ENCODE measurements around the gene B3GLCT. TPM values are rescaled to one million over a fixed set of nuclear protein-coding genes. Genes with fewer than 3 reads are reported as not detected.

The B3GLCT gene
- total RNA-seq, 1 experiment from 2014 or later = 3.2 TPM

GRCh38 chr13:31209172-31209840 lies 9.5 kb downstream of the B3GLCT start:
- DNase-seq (no peak), ATAC-seq (no peak)
- ChIA-PET CTCF (no interaction called here), POLR2A (ENCODE audit: unreplicated experiment) (no interaction called here)
- BruUV-seq (replicated peaks) = no TSS peak
- H3K27ac ChIP-seq (ENCODE audit: low read length) = no peak overlapping the region
- intact Hi-C loops (cut with micrococcal nuclease) = no loop called here
- no peaks in the 10 kb centered on the region for H3K27me3 ChIP-seq (ENCODE audit: low read length)
- no peaks in the 10 kb centered on the region for H3K9me2 ChIP-seq (replicated peaks; ENCODE audit: low read length)
- TF ChIP-seq EZH2 (IDR thresholded peaks at IDR 0.05; ENCODE audit: low read length, unreplicated experiment) (no peak), EZH2phosphoT487 (IDR thresholded peaks at IDR 0.05; ENCODE audit: borderline replicate concordance, low read length) (no peak), CTCF (conservative IDR thresholded peaks at IDR 0.05; ENCODE audit: low read depth, low read length) (no peak)
- no peak overlapping the region for H2AFZ ChIP-seq (ENCODE audit: low read length)
- H3K79me2 ChIP-seq (ENCODE audit: low read length) = no peaks in the 10 kb centered on the region
- no peak overlapping the region for H3K9ac ChIP-seq (ENCODE audit: low read length)
- peaks cover 8% of the 10 kb centered on the region for H3K4me1 ChIP-seq (ENCODE audit: insufficient read depth, low read length)
- H3F3A ChIP-seq (ENCODE audit: low read length, unreplicated experiment) = no peaks in the 10 kb centered on the region
- no peak overlapping the region for H3K4me2 ChIP-seq (ENCODE audit: low read length)
- no peak overlapping the region for H3K4me3 ChIP-seq (ENCODE audit: low read length)
- no peaks in the 10 kb centered on the region for H3K36me3 ChIP-seq (ENCODE audit: low read depth, low read length)
- H3K9me3 ChIP-seq (ENCODE audit: low read length) = no peaks in the 10 kb centered on the region
- H4K20me1 ChIP-seq (ENCODE audit: low read length) = no peaks in the 10 kb centered on the region

- no peak for TF ChIP-seq EZH2 (IDR thresholded peaks at IDR 0.05; ENCODE audit: low read length, unreplicated experiment)
- no peak for ATAC-seq
- no peak overlapping the region for H3K4me2 ChIP-seq (ENCODE audit: low read length)
Observed at GRCh38 chr13:31209841-31210210, 10.1 kb downstream of the B3GLCT start.

GRCh38 chr13:31213651-31214289 lies 14.0 kb downstream of the B3GLCT start:
- CTCF ChIA-PET = interaction anchor here (0.6 kb wide), 1 partner anchor 46 kb away, joined by 4 read pairs; no protein-coding TSS in a partner anchor

More at GRCh38 chr13:31209841-31210210, 10.1 kb downstream of the B3GLCT start:
- Histone ChIP-seq H3K79me2 (ENCODE audit: low read length) (no peaks in the 10 kb centered on the region), H3K4me1 (ENCODE audit: insufficient read depth, low read length) (peaks cover 3% of the 10 kb centered on the region), H3K9me3 (ENCODE audit: low read length) (no peaks in the 10 kb centered on the region), H2AFZ (ENCODE audit: low read length) (no peak overlapping the region), H3K9me2 (replicated peaks; ENCODE audit: low read length) (no peaks in the 10 kb centered on the region), H3K27ac (ENCODE audit: low read length) (no peak overlapping the region), H4K20me1 (ENCODE audit: low read length) (no peaks in the 10 kb centered on the region), H3K4me3 (ENCODE audit: low read length) (no peak overlapping the region), H3F3A (ENCODE audit: low read length, unreplicated experiment) (no peaks in the 10 kb centered on the region), H3K36me3 (ENCODE audit: low read depth, low read length) (no peaks in the 10 kb centered on the region), H3K9ac (ENCODE audit: low read length) (no peak overlapping the region), H3K27me3 (ENCODE audit: low read length) (no peaks in the 10 kb centered on the region)
- ChIA-PET POLR2A (ENCODE audit: unreplicated experiment) (no interaction called here), CTCF (no interaction called here)
- DNase-seq = no peak
- intact Hi-C loops (cut with micrococcal nuclease) = no loop called here
- no TSS peak for BruUV-seq (replicated peaks)

More at GRCh38 chr13:31213651-31214289, 14.0 kb downstream of the B3GLCT start:
- H3K4me2 ChIP-seq (ENCODE audit: low read length) = no peak overlapping the region
- intact Hi-C loops (cut with micrococcal nuclease) = no loop called here
- no peak overlapping the region for H3K4me3 ChIP-seq (ENCODE audit: low read length)
- H3K9ac ChIP-seq (ENCODE audit: low read length) = no peak overlapping the region
- H4K20me1 ChIP-seq (ENCODE audit: low read length) = no peaks in the 10 kb centered on the region
- H3F3A ChIP-seq (ENCODE audit: low read length, unreplicated experiment) = no peaks in the 10 kb centered on the region
- H3K79me2 ChIP-seq (ENCODE audit: low read length) = no peaks in the 10 kb centered on the region
- ATAC-seq (no peak), DNase-seq (no peak)
- POLR2A ChIA-PET (ENCODE audit: unreplicated experiment) = no interaction called here
- no peaks in the 10 kb centered on the region for H3K9me2 ChIP-seq (replicated peaks; ENCODE audit: low read length)
- H3K27ac ChIP-seq (ENCODE audit: low read length) = no peak overlapping the region
- TF ChIP-seq EZH2 (IDR thresholded peaks at IDR 0.05; ENCODE audit: low read length, unreplicated experiment) (no peak), CTCF (conservative IDR thresholded peaks at IDR 0.05; ENCODE audit: low read depth, low read length) (no peak), EZH2phosphoT487 (IDR thresholded peaks at IDR 0.05; ENCODE audit: borderline replicate concordance, low read length) (no peak)
- no peaks in the 10 kb centered on the region for H3K36me3 ChIP-seq (ENCODE audit: low read depth, low read length)
- no TSS peak for BruUV-seq (replicated peaks)
- no peaks in the 10 kb centered on the region for H3K4me1 ChIP-seq (ENCODE audit: insufficient read depth, low read length)
- no peaks in the 10 kb centered on the region for H3K27me3 ChIP-seq (ENCODE audit: low read length)
- no peak overlapping the region for H2AFZ ChIP-seq (ENCODE audit: low read length)
- no peaks in the 10 kb centered on the region for H3K9me3 ChIP-seq (ENCODE audit: low read length)

Data from PC-3 (cell line).